Astrocyte (in vitro differentiated cells and primary cell): ENCODE measurements around the gene DHRS2. TPM values are rescaled to one million over a fixed set of nuclear protein-coding genes. Genes with fewer than 3 reads are reported as not detected.

Source experiments
- DNase-seq: peaks from one replicate; pipeline ENCODE4 v3.0.0-alpha.2; 2010; ENCODE audit warnings: low read depth
- FAIRE-seq: peaks from 2 replicates; lab custom pipeline; 2011; peaks lifted over from hg19 to GRCh38; lab: Jason Lieb, UNC
- H2AFZ ChIP-seq: 2 replicates; pipeline ENCODE4 v1.6.0; 2012; ENCODE audit warnings: low read depth, low read length, inconsistent platforms
- H3K27ac ChIP-seq: 2 replicates; pipeline ENCODE4 v1.5.1; 2011; ENCODE audit warnings: low read depth, low read length, inconsistent platforms
- H3K27me3 ChIP-seq: 2 replicates; pipeline ENCODE4 v1.6.0; 2011; ENCODE audit warnings: low read length, inconsistent platforms; ENCODE audit not compliant: insufficient read depth
- H3K36me3 ChIP-seq: 2 replicates; pipeline ENCODE4 v1.5.1; 2011; ENCODE audit warnings: low read length, inconsistent platforms; ENCODE audit not compliant: insufficient read depth
- H3K4me1 ChIP-seq: 2 replicates; pipeline ENCODE4 v1.5.1; 2011; ENCODE audit warnings: low read length, inconsistent platforms; ENCODE audit not compliant: insufficient read depth
- H3K4me2 ChIP-seq: 2 replicates; pipeline ENCODE4 v1.6.0; 2012; ENCODE audit warnings: low read length, inconsistent platforms
- H3K4me3 ChIP-seq: 2 replicates; pipeline ENCODE4 v1.5.1; 2011; ENCODE audit warnings: low read depth, mild to moderate bottlenecking, low read length, inconsistent platforms; ENCODE audit not compliant: insufficient read depth
- H3K79me2 ChIP-seq: 2 replicates; pipeline ENCODE4 v1.6.0; 2012; ENCODE audit warnings: mild to moderate bottlenecking, low read length, inconsistent platforms; ENCODE audit not compliant: insufficient read depth
- H3K9ac ChIP-seq: 2 replicates; pipeline ENCODE4 v1.6.0; 2012; ENCODE audit warnings: mild to moderate bottlenecking, low read length, inconsistent platforms
- H3K9me3 ChIP-seq: 2 replicates; pipeline ENCODE4 v1.5.1; 2012; ENCODE audit warnings: low read depth, mild to moderate bottlenecking, low read length, inconsistent platforms; ENCODE audit not compliant: insufficient read depth
- H4K20me1 ChIP-seq: 2 replicates; pipeline ENCODE4 v1.6.0; 2012; ENCODE audit warnings: low read length, inconsistent platforms; ENCODE audit not compliant: insufficient read depth
- H3K27ac Mint-ChIP-seq: one replicate; pipeline ENCODE4 v1.8.0; 2021; ENCODE audit warnings: mild to moderate bottlenecking, mixed read lengths; ENCODE audit not compliant: unreplicated experiment
- H3K27me3 Mint-ChIP-seq: one replicate; pipeline ENCODE4 v1.8.0; 2021; ENCODE audit warnings: low read depth, mixed read lengths; ENCODE audit not compliant: unreplicated experiment
- H3K36me3 Mint-ChIP-seq: one replicate; pipeline ENCODE4 v1.8.0; 2021; ENCODE audit warnings: low read depth, mixed read lengths; ENCODE audit not compliant: unreplicated experiment
- H3K4me1 Mint-ChIP-seq: one replicate; pipeline ENCODE4 v1.8.0; 2021; ENCODE audit warnings: low read depth, mixed read lengths; ENCODE audit not compliant: unreplicated experiment
- H3K4me3 Mint-ChIP-seq: one replicate; pipeline ENCODE4 v1.8.0; 2021; ENCODE audit warnings: mild to moderate bottlenecking, moderate library complexity, mixed read lengths; ENCODE audit not compliant: unreplicated experiment
- H3K9me3 Mint-ChIP-seq: one replicate; pipeline ENCODE4 v1.8.0; 2021; ENCODE audit warnings: mild to moderate bottlenecking, mixed read lengths; ENCODE audit not compliant: unreplicated experiment
- CTCF ChIP-seq: IDR thresholded peaks from 2 replicates; pipeline ENCODE4 v1.5.1; 2011; ENCODE audit warnings: low read depth, mild to moderate bottlenecking, inconsistent platforms, low read length, moderate library complexity; ENCODE audit not compliant: insufficient read depth
- EZH2 ChIP-seq: IDR thresholded peaks from 2 replicates; pipeline ENCODE4 v1.6.1; 2012; ENCODE audit warnings: mild to moderate bottlenecking, low read length, inconsistent platforms; ENCODE audit not compliant: insufficient read depth
- total RNA-seq: library from RNA; stranded (reverse); gene quantifications from 2 replicates; pipeline ENCODE4 v1.2.1, GENCODE V29; 2021

DHRS2 gene
- total RNA-seq, 1 donor from 2014 or later: 1.1 TPM

- Histone ChIP-seq H3K4me3 (no peak overlapping the region), H3K4me2 (no peak overlapping the region), H3K9ac (no peak overlapping the region), H4K20me1 (no peaks in the 10 kb centered on the region), H3K9me3 (no peaks in the 10 kb centered on the region), H2AFZ (no peak overlapping the region), H3K27ac (no peak overlapping the region), H3K36me3 (no peaks in the 10 kb centered on the region), H3K27me3 (no peaks in the 10 kb centered on the region), H3K79me2 (no peaks in the 10 kb centered on the region), H3K4me1 (no peaks in the 10 kb centered on the region)
- Mint-ChIP-seq H3K4me3 (no peak overlapping the region), H3K27me3 (peaks cover 3% of the 10 kb centered on the region), H3K27ac (no peak overlapping the region), H3K36me3 (no peaks in the 10 kb centered on the region), H3K9me3 (peaks cover 5% of the 10 kb centered on the region), H3K4me1 (peaks cover 10% of the 10 kb centered on the region)
- FAIRE-seq: no peak
- TF ChIP-seq CTCF: no peak
- no peak for TF ChIP-seq EZH2
- DNase-seq: no peak
Measured at GRCh38 chr14:23641180-23641914, 5.2 kb downstream of the DHRS2 start.

- Mint-ChIP-seq H3K4me3 (no peak overlapping the region), H3K9me3 (peaks cover 3% of the 10 kb centered on the region), H3K27me3 (peaks cover 3% of the 10 kb centered on the region), H3K4me1 (peaks cover 11% of the 10 kb centered on the region), H3K36me3 (no peaks in the 10 kb centered on the region), H3K27ac (no peak overlapping the region)
- H2AFZ ChIP-seq: no peak overlapping the region
- no peak overlapping the region for H3K27ac ChIP-seq
- DNase-seq: no peak
- no peak overlapping the region for H3K4me3 ChIP-seq
- H3K79me2 ChIP-seq: no peaks in the 10 kb centered on the region
- no peak for TF ChIP-seq EZH2
- no peak for TF ChIP-seq CTCF
- no peaks in the 10 kb centered on the region for H3K9me3 ChIP-seq
- no peak overlapping the region for H3K4me2 ChIP-seq
- H4K20me1 ChIP-seq: no peaks in the 10 kb centered on the region
- FAIRE-seq: no peak
- no peak overlapping the region for H3K9ac ChIP-seq
- H3K36me3 ChIP-seq: no peaks in the 10 kb centered on the region
- no peaks in the 10 kb centered on the region for H3K27me3 ChIP-seq
- no peaks in the 10 kb centered on the region for H3K4me1 ChIP-seq
Measured at GRCh38 chr14:23641915-23642588, 5.9 kb downstream of the DHRS2 start.
